MM.1S (cell line): ENCODE data around the gene MAGI1.

Experiments used
- EZH2 ChIP-seq: fragments of 300-600 bp; sonication (generic); optimal IDR thresholded peaks from 2 replicates; pipeline ENCODE3; 2017; ENCODE audit warnings: low read depth, mild to moderate bottlenecking, antibody characterized with exemption, low read length, mixed read lengths
- EZH2phosphoT487 ChIP-seq: fragments of 300-600 bp; sonication (generic); IDR thresholded peaks from 2 replicates; pipeline ENCODE4 v1.6.1; 2018; ENCODE audit warnings: antibody characterized with exemption, low read length
- TF ChIP-seq, protein P1 (sequence below): fragments of 300-600 bp; sonication (generic); IDR thresholded peaks from 2 replicates; pipeline ENCODE4 v1.5.1; 2016; ENCODE audit warnings: antibody characterized with exemption, low read length, mixed read lengths

DNA sequence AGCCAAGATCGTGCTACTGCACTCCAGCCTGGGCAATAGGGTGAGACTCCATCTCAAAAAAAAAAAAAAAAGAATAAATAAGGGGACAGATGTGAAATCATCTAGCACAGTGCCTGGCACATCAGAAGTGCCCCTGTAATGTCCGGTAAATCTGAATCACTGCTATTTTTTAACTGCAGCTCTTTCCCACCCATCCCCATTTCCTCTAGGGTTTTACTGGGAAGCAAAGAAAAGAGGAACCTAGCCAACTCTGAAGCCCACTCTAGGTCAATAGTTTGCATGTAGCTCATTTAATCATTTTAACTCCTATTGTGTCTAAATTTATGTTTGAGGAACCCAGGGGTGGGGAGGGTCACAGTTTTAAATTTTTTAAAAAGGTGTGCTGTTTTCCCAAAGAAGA lies 26.0 kb downstream of the MAGI1 start:
- TF ChIP-seq, protein P1, sequence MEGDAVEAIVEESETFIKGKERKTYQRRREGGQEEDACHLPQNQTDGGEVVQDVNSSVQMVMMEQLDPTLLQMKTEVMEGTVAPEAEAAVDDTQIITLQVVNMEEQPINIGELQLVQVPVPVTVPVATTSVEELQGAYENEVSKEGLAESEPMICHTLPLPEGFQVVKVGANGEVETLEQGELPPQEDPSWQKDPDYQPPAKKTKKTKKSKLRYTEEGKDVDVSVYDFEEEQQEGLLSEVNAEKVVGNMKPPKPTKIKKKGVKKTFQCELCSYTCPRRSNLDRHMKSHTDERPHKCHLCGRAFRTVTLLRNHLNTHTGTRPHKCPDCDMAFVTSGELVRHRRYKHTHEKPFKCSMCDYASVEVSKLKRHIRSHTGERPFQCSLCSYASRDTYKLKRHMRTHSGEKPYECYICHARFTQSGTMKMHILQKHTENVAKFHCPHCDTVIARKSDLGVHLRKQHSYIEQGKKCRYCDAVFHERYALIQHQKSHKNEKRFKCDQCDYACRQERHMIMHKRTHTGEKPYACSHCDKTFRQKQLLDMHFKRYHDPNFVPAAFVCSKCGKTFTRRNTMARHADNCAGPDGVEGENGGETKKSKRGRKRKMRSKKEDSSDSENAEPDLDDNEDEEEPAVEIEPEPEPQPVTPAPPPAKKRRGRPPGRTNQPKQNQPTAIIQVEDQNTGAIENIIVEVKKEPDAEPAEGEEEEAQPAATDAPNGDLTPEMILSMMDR, result no peak
- TF ChIP-seq EZH2phosphoT487 (no peak), EZH2 (no peak)
